GM12874 (cell line): ENCODE results near the gene SLC6A18.

Source experiments
- CTCF ChIP-seq: IDR thresholded peaks from 2 replicates; pipeline ENCODE4 v1.5.1; 2011; ENCODE audit warnings: low read depth, mild to moderate bottlenecking, control low read depth, low read length, moderate library complexity; ENCODE audit not compliant: insufficient read depth

SLC6A18 gene

GRCh38 chr5:1180096-1180495 is 45.1 kb upstream of the SLC6A18 start:
- TF ChIP-seq CTCF = no peak

- no peak for TF ChIP-seq CTCF
Observed at GRCh38 chr5:1180841-1181271, 44.3 kb upstream of the SLC6A18 start.

- no peak for TF ChIP-seq CTCF
Observed at GRCh38 chr5:1181451-1182359, 43.5 kb upstream of the SLC6A18 start.

- no peak for TF ChIP-seq CTCF
Observed at GRCh38 chr5:1182360-1182632, 42.9 kb upstream of the SLC6A18 start.

GRCh38 chr5:1182633-1183423 is 42.4 kb upstream of the SLC6A18 start:
- no peak for TF ChIP-seq CTCF

- TF ChIP-seq CTCF = no peak
Observed at GRCh38 chr5:1183424-1184162, 41.6 kb upstream of the SLC6A18 start.

GRCh38 chr5:1184163-1184470 is 41.1 kb upstream of the SLC6A18 start:
- no peak for TF ChIP-seq CTCF
